ENCODE results near the gene ARL15.

DNA sequence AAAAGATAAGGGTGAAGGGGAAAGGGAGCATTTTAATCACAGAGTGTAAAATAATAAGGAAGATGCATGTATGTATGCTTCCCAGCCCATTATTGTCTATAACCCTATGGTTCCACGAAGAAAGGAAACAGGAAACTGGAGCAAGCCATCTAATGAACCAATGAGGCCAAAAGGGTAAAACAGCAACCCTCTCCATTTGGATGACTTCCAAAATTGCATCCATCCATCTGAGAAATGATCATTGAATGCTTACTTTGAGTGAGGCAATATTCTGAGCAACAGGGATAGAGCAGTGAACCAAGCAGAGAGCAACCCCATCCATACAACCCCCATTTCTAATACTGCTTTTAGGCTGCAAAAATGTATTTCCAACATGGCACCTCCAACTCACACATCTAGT is 46.9 kb downstream of the ARL15 start:
- TF ChIP-seq, protein P1, sequence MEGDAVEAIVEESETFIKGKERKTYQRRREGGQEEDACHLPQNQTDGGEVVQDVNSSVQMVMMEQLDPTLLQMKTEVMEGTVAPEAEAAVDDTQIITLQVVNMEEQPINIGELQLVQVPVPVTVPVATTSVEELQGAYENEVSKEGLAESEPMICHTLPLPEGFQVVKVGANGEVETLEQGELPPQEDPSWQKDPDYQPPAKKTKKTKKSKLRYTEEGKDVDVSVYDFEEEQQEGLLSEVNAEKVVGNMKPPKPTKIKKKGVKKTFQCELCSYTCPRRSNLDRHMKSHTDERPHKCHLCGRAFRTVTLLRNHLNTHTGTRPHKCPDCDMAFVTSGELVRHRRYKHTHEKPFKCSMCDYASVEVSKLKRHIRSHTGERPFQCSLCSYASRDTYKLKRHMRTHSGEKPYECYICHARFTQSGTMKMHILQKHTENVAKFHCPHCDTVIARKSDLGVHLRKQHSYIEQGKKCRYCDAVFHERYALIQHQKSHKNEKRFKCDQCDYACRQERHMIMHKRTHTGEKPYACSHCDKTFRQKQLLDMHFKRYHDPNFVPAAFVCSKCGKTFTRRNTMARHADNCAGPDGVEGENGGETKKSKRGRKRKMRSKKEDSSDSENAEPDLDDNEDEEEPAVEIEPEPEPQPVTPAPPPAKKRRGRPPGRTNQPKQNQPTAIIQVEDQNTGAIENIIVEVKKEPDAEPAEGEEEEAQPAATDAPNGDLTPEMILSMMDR (IDR thresholded peaks at IDR 0.05), result no peak
- TF ChIP-seq NFIC (IDR thresholded peaks at IDR 0.05; ENCODE audit: borderline replicate concordance) (no peak), EP300 (IDR thresholded peaks at IDR 0.05; ENCODE audit: borderline replicate concordance in 1 of 2, low read depth in 1 of 2, low read length in 1 of 2) (no peak), POLR2AphosphoS5 (IDR thresholded peaks at IDR 0.05; ENCODE audit: low read depth, low read length) (no peak), FOXJ3 (CRISPR knock-in tag; IDR thresholded peaks at IDR 0.05) (no peak), FOXM1 (IDR thresholded peaks at IDR 0.05; ENCODE audit: low read depth) (no peak), RCOR1 (IDR thresholded peaks at IDR 0.05; ENCODE audit: low read length) (no peak), CHD2 (IDR thresholded peaks at IDR 0.05; ENCODE audit: low read length, partially characterized antibody) (no peak), NRF1 (IDR thresholded peaks at IDR 0.05; ENCODE audit: low read depth, low read length) (no peak), YY1 (IDR thresholded peaks at IDR 0.05; ENCODE audit: low read depth) (no peak), SMC3 (IDR thresholded peaks at IDR 0.05; ENCODE audit: low read depth, low read length) (no peak)
- TF ChIP-seq, protein P2, sequence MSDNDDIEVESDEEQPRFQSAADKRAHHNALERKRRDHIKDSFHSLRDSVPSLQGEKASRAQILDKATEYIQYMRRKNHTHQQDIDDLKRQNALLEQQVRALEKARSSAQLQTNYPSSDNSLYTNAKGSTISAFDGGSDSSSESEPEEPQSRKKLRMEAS (IDR thresholded peaks at IDR 0.05; ENCODE audit: low read depth), result no peak
- TF ChIP-seq, protein P3, sequence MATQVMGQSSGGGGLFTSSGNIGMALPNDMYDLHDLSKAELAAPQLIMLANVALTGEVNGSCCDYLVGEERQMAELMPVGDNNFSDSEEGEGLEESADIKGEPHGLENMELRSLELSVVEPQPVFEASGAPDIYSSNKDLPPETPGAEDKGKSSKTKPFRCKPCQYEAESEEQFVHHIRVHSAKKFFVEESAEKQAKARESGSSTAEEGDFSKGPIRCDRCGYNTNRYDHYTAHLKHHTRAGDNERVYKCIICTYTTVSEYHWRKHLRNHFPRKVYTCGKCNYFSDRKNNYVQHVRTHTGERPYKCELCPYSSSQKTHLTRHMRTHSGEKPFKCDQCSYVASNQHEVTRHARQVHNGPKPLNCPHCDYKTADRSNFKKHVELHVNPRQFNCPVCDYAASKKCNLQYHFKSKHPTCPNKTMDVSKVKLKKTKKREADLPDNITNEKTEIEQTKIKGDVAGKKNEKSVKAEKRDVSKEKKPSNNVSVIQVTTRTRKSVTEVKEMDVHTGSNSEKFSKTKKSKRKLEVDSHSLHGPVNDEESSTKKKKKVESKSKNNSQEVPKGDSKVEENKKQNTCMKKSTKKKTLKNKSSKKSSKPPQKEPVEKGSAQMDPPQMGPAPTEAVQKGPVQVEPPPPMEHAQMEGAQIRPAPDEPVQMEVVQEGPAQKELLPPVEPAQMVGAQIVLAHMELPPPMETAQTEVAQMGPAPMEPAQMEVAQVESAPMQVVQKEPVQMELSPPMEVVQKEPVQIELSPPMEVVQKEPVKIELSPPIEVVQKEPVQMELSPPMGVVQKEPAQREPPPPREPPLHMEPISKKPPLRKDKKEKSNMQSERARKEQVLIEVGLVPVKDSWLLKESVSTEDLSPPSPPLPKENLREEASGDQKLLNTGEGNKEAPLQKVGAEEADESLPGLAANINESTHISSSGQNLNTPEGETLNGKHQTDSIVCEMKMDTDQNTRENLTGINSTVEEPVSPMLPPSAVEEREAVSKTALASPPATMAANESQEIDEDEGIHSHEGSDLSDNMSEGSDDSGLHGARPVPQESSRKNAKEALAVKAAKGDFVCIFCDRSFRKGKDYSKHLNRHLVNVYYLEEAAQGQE (IDR thresholded peaks at IDR 0.05; ENCODE audit: low read depth, low read length), result no peak

Data from SK-N-SH (cell line).